Measurements from ENCODE around the gene RNF14. TPM values are rescaled to one million over a fixed set of nuclear protein-coding genes. Genes with fewer than 3 reads are reported as not detected.

RNF14 gene
- total and polyA plus RNA-seq, 9 of the 15 experiments (the other 6 are each of a cell fraction or from before 2014, with no cell fraction given), result 36.3 to 140 (median 75.1) TPM

DNA sequence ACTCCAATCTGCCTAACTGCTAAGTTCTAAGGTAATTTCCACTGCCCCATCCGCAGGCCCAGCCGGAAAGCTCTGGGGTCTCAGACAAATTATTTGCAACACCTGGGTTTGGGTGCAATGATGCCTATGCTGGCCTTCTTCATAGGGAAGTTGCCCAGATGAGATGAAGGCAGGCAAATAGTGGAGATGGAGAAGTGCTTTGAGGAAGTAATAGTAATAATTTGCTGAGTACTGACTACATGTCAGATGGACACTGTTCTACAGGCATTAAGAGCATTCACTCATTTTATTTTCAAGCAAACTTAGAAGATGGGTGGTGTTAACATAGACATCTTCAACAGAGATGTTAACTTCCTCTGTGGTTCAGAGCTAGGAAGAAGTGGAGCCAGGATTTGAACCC is 14.7 kb upstream of the RNF14 start:
- Histone ChIP-seq H3K4me1 (replicated peaks in 1 of 2; ENCODE audit: control insufficient read depth in 2 of 2, insufficient read depth in 2 of 2, low read length in 2 of 2) (peaks cover 0 to 4% of the 10 kb centered on the region in 2 experiments; a peak in 1 of 5 replicates), H3K27me3 (ENCODE audit: control insufficient read depth in 2 of 2, insufficient read depth in 2 of 2, low read length in 2 of 2) (peaks cover 20 to 52% of the 10 kb centered on the region in 2 experiments; a peak in 4 of 5 replicates), H3K9me1 (ENCODE audit: control insufficient read depth, insufficient read depth, low read length) (no peaks in the 10 kb centered on the region), H3K79me2 (ENCODE audit: control insufficient read depth, insufficient read depth, low read length) (no peaks in the 10 kb centered on the region), H3K36me3 (ENCODE audit: control insufficient read depth, insufficient read depth, low read length) (no peaks in the 10 kb centered on the region), H2AFZ (ENCODE audit: low read depth, low read length) (no peak overlapping the region), H3K9ac (ENCODE audit: insufficient read depth in 1 of 2, low read depth in 2 of 2, low read length in 2 of 2) (no peak overlapping the region), H4K20me1 (replicated peaks; ENCODE audit: control insufficient read depth, insufficient read depth, low read length) (peaks cover 4% of the 10 kb centered on the region; the same call in 1 of the 2 replicates), H3K27ac (ENCODE audit: extremely low read depth, low read depth, low read length) (no peak overlapping the region), H3K9me3 (replicated peaks; ENCODE audit: control insufficient read depth, insufficient read depth, low read depth, low read length) (no peaks in the 10 kb centered on the region), H3K4me3 (no peak overlapping the region), H3K4me2 (ENCODE audit: insufficient read depth, low read length) (no peak overlapping the region)
- DNase-seq (ENCODE audit: extremely low read depth in 1 of 4, low spot score in 3 of 4) (no peak), ATAC-seq (no peak), FAIRE-seq (no peak)
- BruUV-seq (replicated peaks), result no TSS peak
- CTCF ChIA-PET (ENCODE audit: low intra/inter-chr PET ratio), result no interaction called here
- in situ Hi-C loops (cut with MboI), result no loop called here
- 86% methylated on average over 2 of the region's 2 CpGs for WGBS (ENCODE audit: insufficient coverage, low coverage, missing lambda C conversion rate)
- intact Hi-C loops (cut with micrococcal nuclease), result no loop called here
- POLR2A ChIA-PET, result interaction anchor here (2.8 kb wide), 1 partner anchor 11 kb away, joined by 18 read pairs; no protein-coding TSS in a partner anchor
- TF ChIP-seq ARHGAP35 (IDR thresholded peaks at IDR 0.05; ENCODE audit: partially characterized antibody) (no peak), SMC3 (conservative IDR thresholded peaks at IDR 0.05; ENCODE audit: insufficient read depth, low read depth, low read length) (no peak), DNMT1 (IDR thresholded peaks at IDR 0.05) (no peak), ZBTB26 (CRISPR knock-in tag; IDR thresholded peaks at IDR 0.05) (no peak), EP400 (IDR thresholded peaks at IDR 0.05) (no peak), FOXJ2 (tag; IDR thresholded peaks at IDR 0.05) (no peak), BRD4 (IDR thresholded peaks at IDR 0.05) (no peak), MTA2 (IDR thresholded peaks at IDR 0.05; ENCODE audit: low read depth) (no peak), XRCC3 (IDR thresholded peaks at IDR 0.05) (no peak), SIRT6 (IDR thresholded peaks at IDR 0.05; ENCODE audit: low read depth, low read length) (no peak), KLF16 (IDR thresholded peaks at IDR 0.05) (no peak)
- TF ChIP-seq, protein P1, sequence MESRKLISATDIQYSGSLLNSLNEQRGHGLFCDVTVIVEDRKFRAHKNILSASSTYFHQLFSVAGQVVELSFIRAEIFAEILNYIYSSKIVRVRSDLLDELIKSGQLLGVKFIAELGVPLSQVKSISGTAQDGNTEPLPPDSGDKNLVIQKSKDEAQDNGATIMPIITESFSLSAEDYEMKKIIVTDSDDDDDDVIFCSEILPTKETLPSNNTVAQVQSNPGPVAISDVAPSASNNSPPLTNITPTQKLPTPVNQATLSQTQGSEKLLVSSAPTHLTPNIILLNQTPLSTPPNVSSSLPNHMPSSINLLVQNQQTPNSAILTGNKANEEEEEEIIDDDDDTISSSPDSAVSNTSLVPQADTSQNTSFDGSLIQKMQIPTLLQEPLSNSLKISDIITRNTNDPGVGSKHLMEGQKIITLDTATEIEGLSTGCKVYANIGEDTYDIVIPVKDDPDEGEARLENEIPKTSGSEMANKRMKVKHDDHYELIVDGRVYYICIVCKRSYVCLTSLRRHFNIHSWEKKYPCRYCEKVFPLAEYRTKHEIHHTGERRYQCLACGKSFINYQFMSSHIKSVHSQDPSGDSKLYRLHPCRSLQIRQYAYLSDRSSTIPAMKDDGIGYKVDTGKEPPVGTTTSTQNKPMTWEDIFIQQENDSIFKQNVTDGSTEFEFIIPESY (CRISPR knock-in tag; IDR thresholded peaks at IDR 0.05), result no peak

Data from K562 (cell line).